NCI-H1436 treated with DMSO at 0.1 percent for 48 hours (cell line): Measurements from ENCODE around the gene TAF6.

ENCODE experiments used
- DNase-seq: peaks from one replicate; lab custom pipeline; 2025; lab: John Stamatoyannopoulos, UW

TAF6 gene

DNA sequence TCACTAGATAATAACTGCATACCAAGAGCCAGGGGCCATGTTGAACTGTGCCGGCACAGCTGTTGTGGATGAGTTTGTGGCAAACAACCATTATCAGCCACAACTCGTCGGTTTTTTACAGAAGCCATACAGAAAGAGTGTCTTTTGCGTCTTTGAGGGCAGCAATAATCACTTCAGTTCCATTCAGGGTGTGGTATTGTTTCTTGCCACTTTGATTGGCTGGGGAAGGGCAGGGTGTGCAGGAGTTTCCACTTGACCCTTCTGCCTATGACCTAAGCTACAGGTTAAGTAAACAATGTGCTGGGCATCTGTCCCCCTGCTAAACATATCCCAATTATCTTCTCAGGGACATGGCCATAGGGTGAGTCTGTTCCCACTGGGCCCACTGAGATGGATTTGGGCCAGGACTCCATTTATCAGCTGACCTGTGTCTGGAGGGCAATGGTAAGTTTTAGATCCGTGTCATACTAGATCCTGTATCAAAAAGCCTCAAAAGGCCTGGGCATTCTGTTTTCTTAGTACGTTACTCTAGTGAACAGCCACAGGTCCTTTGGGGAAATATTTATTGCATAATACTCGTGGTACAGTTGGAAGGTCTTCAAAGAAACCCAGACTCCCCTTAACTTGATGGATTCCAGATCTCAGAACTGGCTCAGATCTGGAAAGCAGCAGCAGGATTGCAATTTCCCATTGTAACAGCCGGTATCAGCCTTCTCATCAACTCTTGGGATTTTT, 53.5 kb downstream of the TAF6 start:
- DNase-seq = no peak

DNA sequence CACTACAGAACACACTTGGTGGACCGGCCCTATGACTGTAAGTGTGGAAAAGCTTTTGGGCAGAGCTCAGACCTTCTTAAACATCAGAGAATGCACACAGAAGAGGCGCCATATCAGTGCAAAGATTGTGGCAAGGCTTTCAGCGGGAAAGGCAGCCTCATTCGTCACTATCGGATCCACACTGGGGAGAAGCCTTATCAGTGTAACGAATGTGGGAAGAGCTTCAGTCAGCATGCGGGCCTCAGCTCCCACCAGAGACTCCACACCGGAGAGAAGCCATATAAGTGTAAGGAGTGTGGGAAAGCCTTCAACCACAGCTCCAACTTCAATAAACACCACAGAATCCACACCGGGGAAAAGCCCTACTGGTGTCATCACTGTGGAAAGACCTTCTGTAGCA, 55.0 kb downstream of the TAF6 start:
- no peak for DNase-seq

DNA sequence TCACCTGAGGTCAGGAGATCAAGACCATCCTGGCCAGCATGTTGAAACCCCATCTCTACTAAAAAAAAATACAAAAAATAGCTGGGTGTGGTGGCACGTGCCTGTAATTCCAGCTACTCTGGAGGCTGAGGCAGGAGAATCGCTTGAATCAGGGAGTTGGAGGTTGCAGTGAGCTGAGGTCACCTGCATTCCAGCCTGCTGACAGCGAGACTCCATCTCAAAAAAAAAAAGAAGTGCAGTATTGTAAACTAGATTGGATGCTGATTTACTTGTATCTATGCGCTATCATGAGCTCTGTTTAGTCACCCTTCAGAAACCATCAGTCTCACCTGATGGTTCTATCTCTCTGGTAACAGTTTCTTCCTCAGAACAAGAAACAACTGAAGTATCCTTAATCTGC, 55.8 kb downstream of the TAF6 start:
- no peak for DNase-seq

DNA sequence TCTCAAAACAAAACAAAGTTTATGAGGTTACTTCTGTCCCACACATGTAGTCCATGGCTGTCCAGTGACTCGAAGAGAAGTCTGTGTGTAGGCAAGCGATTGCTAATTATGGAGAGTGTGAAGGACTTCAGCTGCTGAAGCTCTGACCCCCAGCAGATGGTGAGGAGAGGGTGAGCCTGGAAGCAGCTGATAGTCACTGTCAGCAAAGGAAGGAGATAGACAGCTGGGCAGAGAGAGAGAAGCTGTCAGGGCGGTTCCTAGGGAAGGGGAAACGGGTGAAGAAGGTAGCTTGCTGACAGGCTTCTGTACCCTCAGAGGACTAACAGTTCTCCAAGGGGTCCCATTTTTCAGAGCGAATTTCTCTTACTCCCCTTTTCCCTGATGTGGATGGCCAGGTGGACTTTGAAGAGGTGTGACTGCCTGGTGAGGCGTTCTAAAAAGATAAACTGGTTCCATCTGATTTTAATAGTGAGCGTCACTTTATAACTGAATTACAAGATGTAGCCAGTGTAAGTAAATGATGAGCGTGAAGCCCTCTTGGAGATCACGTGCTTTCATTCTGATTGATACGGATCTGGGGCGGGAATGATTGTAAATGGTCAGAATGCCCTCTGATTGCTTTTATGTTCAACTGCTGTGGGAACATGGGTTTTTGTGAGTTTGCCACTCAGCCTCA, 57.5 kb downstream of the TAF6 start:
- DNase-seq = no peak

DNA sequence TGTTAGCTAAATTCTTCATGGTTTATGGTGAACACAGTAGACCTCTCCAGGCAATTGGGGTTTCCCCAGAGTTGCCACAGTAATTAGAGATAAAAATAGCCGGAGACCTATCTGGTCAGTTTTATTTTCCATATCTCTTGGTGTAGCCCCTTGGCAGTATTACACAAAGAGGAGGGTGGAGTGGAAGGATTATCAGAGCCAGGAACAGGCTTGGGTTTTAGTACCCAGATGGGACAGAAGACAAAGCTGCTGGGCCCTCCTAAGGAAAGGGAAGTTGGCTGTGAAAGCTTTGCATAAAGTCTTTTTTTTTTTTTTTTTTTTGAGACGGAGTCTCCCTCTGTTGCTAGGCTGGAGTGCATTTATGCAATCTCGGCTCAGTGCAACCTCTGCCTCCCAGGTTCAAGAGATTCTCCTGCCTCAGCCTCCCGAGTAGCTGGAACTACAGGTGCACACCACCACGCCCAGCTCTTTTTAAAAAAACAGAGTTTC, 59.9 kb downstream of the TAF6 start:
- DNase-seq = no peak
